ENCODE data around the gene NEURL1. TPM values are rescaled to one million over a fixed set of nuclear protein-coding genes. Genes with fewer than 3 reads are reported as not detected.

Gene NEURL1
- total and polyA plus RNA-seq, 9 donors, result 12.0 to 30.3 (median 19.3) TPM

DNA sequence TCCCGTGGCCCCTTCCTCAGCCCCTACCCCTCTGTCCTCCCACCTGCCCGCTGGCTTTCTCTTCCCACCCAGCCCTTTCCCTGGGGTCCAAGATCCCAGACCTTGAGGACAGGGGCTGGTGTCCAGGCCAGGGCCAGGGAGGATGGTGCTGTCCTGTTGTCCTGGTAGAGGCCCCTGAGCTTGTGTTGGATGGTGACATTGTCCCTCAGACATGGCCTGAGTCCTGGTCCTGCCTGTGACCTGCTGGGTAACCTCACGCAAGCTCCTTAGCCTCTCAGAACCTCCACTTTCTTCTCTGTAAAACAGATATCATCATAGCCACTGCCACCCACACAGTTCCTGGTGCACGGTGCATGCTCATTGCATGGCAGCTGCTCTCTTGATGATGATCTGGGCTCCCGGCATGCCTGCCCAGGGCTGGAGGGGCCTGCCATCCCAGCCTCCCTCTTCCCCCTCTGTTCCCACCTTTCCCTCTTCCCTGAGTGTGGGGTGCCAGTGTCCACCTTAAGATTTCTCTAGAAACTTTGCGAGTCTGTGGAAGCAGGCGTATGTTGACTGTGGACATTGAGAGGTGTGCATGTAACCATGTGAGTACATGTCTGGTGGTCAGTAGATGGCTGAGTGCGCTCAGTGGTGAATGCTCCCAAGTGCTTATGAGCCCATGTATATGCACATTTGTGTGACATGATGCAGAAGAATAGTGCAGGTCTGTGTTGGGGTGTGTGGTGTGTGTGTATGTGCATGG is 60.4 kb downstream of the NEURL1 start:
- no peak overlapping the region for H3K4me3 ChIP-seq (ENCODE audit: low read length)
- H3K9me3 ChIP-seq (replicated peaks; ENCODE audit: control insufficient read depth, low read depth, low read length), result no peaks in the 10 kb centered on the region
- H3K36me3 ChIP-seq (ENCODE audit: control insufficient read depth, insufficient read depth, low read length), result no peaks in the 10 kb centered on the region
- DNase-seq, result no peak
- H3K4me1 ChIP-seq (ENCODE audit: control insufficient read depth, insufficient read depth, low read length), result peaks cover 52% of the 10 kb centered on the region
- peaks cover 9% of the 10 kb centered on the region for H3K27me3 ChIP-seq (ENCODE audit: control insufficient read depth, insufficient read depth, low read length)
- 63% methylated on average over 7 of the region's 8 CpGs for WGBS (ENCODE audit: insufficient coverage)
- H3K27ac ChIP-seq (ENCODE audit: low read length), result no peak overlapping the region

DNA sequence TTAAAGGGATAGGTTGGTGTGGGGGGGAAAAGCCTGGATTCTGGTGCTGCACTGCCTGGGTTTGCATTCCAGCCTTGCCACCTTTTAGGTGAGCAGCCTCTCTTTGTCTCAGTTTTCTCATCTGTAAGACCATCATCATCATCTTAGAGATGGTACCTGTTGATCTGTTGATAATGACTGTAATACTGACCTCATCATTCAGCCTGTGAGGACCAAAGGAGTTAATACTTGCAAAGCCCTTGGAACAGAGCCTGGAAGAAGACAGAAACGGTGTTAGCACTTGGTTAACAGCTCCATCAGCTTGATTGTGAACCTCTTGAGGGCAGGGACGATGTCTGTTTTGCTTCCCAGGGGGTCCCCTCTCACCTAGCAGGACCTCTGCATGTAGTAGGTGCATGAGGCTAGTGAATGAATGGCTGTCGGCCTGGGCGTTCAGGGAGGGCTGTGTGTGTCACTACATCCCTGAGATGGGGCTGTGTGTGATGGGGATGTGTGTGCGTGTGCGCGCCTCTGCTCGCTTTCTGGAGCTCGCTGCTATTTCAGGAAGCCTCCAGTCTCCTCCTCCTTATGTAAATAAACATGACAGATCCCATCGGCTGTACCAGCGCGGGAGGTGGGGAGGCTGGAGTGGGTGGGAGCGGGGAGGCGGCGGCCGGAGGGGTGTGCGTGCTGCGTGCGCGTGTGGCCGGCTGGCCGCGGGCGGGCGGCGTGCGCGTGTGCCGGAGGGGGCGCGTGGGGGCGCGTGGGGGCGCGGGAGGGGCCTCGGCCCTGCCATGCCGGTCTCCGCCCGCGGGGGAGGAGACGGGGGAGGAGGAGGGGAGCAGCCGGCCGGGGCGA is 61.2 kb downstream of the NEURL1 start:
- 2% methylated on average over 35 of the region's 44 CpGs for WGBS (ENCODE audit: insufficient coverage)
- Histone ChIP-seq H3K27me3 (ENCODE audit: control insufficient read depth, insufficient read depth, low read length) (peaks cover 9% of the 10 kb centered on the region), H3K9me3 (replicated peaks; ENCODE audit: control insufficient read depth, low read depth, low read length) (no peaks in the 10 kb centered on the region), H3K4me1 (ENCODE audit: control insufficient read depth, insufficient read depth, low read length) (peaks cover 48% of the 10 kb centered on the region), H3K36me3 (ENCODE audit: control insufficient read depth, insufficient read depth, low read length) (no peaks in the 10 kb centered on the region), H3K4me3 (ENCODE audit: low read length) (peak overlapping the region; percentile 42), H3K27ac (ENCODE audit: low read length) (no peak overlapping the region)
- DNase-seq, result peak; percentile 86

DNA sequence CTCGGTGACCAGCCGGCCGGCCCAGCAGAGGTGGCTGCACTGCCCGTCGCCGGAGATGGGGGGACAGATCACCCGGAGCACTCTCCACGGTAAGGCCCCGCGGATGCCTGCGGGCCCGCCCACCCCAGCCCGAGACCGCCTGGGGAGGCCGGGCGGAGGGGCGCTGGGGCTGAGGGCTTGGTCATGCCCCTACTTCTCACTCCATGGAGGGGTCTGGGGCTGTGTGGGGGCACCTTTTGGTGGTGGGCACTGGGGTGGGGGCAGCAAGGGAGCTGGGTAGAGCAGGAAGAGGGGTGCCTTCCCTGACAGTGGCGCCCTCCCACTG is 61.8 kb downstream of the NEURL1 start:
- DNase-seq, result no peak
- H3K27ac ChIP-seq (ENCODE audit: low read length), result no peak overlapping the region
- WGBS (ENCODE audit: insufficient coverage), result 1% methylated on average over 8 of the region's 18 CpGs
- no peaks in the 10 kb centered on the region for H3K9me3 ChIP-seq (replicated peaks; ENCODE audit: control insufficient read depth, low read depth, low read length)
- peaks cover 9% of the 10 kb centered on the region for H3K27me3 ChIP-seq (ENCODE audit: control insufficient read depth, insufficient read depth, low read length)
- H3K36me3 ChIP-seq (ENCODE audit: control insufficient read depth, insufficient read depth, low read length), result no peaks in the 10 kb centered on the region
- peaks cover 42% of the 10 kb centered on the region for H3K4me1 ChIP-seq (ENCODE audit: control insufficient read depth, insufficient read depth, low read length)
- H3K4me3 ChIP-seq (ENCODE audit: low read length), result peak overlapping the region; percentile 42

DNA sequence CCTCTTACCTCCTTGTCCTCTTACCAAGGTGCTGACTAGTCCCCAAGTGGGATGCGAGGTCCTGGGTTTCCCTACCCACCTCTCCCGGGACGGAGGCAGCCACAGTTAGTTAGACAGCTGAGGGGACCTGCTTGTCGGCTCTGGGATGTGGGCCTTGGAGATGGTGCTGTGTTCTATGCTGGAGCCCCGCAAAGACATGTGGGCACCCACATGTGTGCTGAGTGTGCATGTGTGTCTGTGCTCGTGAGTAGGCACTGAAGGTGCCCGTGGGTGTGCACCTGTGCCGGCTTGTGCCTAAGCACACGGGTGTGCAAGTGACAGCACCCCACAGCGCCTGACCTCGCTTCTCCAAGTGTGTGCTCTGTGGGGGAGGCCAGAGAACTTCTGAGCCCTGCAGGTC is 62.2 kb downstream of the NEURL1 start:
- Histone ChIP-seq H3K27me3 (ENCODE audit: control insufficient read depth, insufficient read depth, low read length) (peaks cover 9% of the 10 kb centered on the region), H3K4me3 (ENCODE audit: low read length) (peak overlapping the region; percentile 42), H3K9me3 (replicated peaks; ENCODE audit: control insufficient read depth, low read depth, low read length) (no peaks in the 10 kb centered on the region), H3K27ac (ENCODE audit: low read length) (no peak overlapping the region), H3K4me1 (ENCODE audit: control insufficient read depth, insufficient read depth, low read length) (peaks cover 37% of the 10 kb centered on the region), H3K36me3 (ENCODE audit: control insufficient read depth, insufficient read depth, low read length) (no peaks in the 10 kb centered on the region)
- no peak for DNase-seq
- 70% methylated on average over 9 of the region's 11 CpGs for WGBS (ENCODE audit: insufficient coverage)

DNA sequence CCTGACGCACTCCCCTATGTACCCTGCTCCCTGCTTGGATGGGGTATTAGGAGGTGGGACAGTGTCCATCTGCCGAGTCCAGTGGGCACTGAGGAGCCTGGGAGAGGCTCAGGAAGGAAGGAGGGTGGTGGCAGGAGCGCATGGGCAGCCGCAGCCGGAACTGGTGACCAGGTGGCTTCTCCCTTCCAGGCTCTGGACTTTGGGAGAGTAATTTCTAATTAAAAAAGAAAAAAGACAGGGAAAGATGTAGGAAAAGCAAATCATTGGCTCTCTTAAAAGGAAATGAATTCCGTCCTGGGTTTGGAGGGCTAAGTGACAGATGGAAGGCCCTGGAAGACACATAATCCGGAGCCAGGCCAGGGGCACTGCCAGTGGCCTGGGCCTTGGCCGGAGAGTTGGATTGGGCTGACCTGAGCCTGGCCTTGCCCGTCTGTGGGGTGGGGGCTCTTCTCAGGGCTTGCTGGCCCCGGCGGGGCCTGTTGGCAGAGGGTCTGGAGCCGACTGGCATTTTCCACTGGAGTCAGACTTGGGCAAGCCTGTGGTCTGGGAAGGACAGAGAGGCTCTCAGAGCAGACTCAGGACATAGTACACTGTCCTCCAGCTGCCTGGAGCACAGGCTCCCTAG is 63.0 kb downstream of the NEURL1 start:
- H3K27ac ChIP-seq (ENCODE audit: low read length), result peak overlapping the region; percentile 53

DNA sequence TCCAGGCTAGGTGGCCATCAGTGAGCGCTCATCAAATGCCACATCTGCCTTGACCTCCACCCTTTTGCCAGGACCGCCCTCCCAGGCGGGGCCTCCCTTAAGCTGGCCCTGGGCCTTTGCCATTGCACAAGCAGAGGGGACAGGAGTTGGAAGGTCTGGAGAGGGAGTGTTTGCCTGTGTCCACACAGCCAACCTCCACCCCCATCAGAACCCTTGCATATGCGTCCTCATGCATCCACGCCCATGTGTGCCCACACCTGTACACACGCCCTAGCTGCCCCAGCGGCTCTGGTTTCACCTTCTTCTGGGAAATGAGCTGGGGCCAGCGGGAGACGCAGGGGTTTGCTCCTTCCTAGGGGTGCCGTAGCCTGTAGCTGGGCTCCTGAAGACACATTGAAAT is 64.0 kb downstream of the NEURL1 start:
- Histone ChIP-seq H3K4me3 (ENCODE audit: low read length) (no peak overlapping the region), H3K9me3 (replicated peaks; ENCODE audit: control insufficient read depth, low read depth, low read length) (peaks cover 2% of the 10 kb centered on the region), H3K27ac (ENCODE audit: low read length) (no peak overlapping the region), H3K36me3 (ENCODE audit: control insufficient read depth, insufficient read depth, low read length) (no peaks in the 10 kb centered on the region), H3K4me1 (ENCODE audit: control insufficient read depth, insufficient read depth, low read length) (peaks cover 31% of the 10 kb centered on the region), H3K27me3 (ENCODE audit: control insufficient read depth, insufficient read depth, low read length) (peaks cover 9% of the 10 kb centered on the region)
- DNase-seq, result no peak
- WGBS (ENCODE audit: insufficient coverage), result 86% methylated on average over 3 of the region's 10 CpGs

More for the DNA sequence above, 63.0 kb downstream of the NEURL1 start:
- H3K9me3 ChIP-seq (replicated peaks; ENCODE audit: control insufficient read depth, low read depth, low read length), result peaks cover 2% of the 10 kb centered on the region
- H3K36me3 ChIP-seq (ENCODE audit: control insufficient read depth, insufficient read depth, low read length), result no peaks in the 10 kb centered on the region
- WGBS (ENCODE audit: insufficient coverage), result 82% methylated on average over 12 of the region's 12 CpGs
- peaks cover 9% of the 10 kb centered on the region for H3K27me3 ChIP-seq (ENCODE audit: control insufficient read depth, insufficient read depth, low read length)
- peaks cover 37% of the 10 kb centered on the region for H3K4me1 ChIP-seq (ENCODE audit: control insufficient read depth, insufficient read depth, low read length)
- no peak for DNase-seq
- no peak overlapping the region for H3K4me3 ChIP-seq (ENCODE audit: low read length)

DNA sequence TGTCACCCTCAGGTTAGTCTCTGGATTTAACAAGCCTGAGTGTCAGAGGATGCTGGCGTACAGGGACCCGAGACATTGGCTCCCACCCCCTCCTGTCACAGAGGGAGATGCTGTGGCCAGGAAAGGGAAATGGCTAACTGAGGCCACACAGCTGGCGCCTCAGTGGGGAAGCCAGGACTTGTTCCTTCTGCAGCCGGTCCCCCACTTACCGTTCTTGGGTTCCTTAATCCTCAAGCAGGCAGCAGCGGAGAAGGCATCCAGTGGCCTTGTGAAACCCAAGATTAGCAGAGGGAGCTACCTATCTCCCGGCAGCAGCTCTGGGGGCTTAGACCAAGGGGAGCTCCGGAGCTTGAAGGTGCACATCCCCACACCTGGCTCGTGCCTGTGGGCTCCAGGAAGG is 65.4 kb downstream of the NEURL1 start:
- no peak for DNase-seq
- no peak overlapping the region for H3K4me3 ChIP-seq (ENCODE audit: low read length)
- H3K36me3 ChIP-seq (ENCODE audit: control insufficient read depth, insufficient read depth, low read length), result no peaks in the 10 kb centered on the region
- WGBS (ENCODE audit: insufficient coverage), result 50% methylated on average over 9 of the region's 9 CpGs
- H3K9me3 ChIP-seq (replicated peaks; ENCODE audit: control insufficient read depth, low read depth, low read length), result peaks cover 2% of the 10 kb centered on the region
- peaks cover 31% of the 10 kb centered on the region for H3K4me1 ChIP-seq (ENCODE audit: control insufficient read depth, insufficient read depth, low read length)
- H3K27ac ChIP-seq (ENCODE audit: low read length), result no peak overlapping the region
- H3K27me3 ChIP-seq (ENCODE audit: control insufficient read depth, insufficient read depth, low read length), result peaks cover 9% of the 10 kb centered on the region

DNA sequence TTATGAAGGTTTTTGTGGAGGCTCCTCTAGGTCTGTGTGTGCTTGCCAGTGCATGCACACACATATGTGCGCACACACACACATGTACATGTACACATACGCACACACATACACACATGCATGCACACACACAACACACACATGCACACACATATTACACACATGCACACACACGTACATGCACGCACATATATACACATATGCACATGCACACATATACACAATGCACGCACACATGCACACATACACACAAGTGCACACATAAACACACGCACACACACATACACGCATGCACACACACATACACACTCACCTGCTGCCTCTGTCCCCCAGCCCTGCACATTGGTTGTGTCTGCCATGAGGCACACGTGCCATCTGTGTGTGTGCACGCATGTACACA is 66.3 kb downstream of the NEURL1 start:
- Histone ChIP-seq H3K4me3 (ENCODE audit: low read length) (no peak overlapping the region), H3K27me3 (ENCODE audit: control insufficient read depth, insufficient read depth, low read length) (peaks cover 9% of the 10 kb centered on the region), H3K27ac (ENCODE audit: low read length) (no peak overlapping the region), H3K4me1 (ENCODE audit: control insufficient read depth, insufficient read depth, low read length) (peaks cover 36% of the 10 kb centered on the region), H3K36me3 (ENCODE audit: control insufficient read depth, insufficient read depth, low read length) (no peaks in the 10 kb centered on the region), H3K9me3 (replicated peaks; ENCODE audit: control insufficient read depth, low read depth, low read length) (peaks cover 2% of the 10 kb centered on the region)
- WGBS (ENCODE audit: insufficient coverage), result 79% methylated on average over 6 of the region's 9 CpGs
- no peak for DNase-seq

DNA sequence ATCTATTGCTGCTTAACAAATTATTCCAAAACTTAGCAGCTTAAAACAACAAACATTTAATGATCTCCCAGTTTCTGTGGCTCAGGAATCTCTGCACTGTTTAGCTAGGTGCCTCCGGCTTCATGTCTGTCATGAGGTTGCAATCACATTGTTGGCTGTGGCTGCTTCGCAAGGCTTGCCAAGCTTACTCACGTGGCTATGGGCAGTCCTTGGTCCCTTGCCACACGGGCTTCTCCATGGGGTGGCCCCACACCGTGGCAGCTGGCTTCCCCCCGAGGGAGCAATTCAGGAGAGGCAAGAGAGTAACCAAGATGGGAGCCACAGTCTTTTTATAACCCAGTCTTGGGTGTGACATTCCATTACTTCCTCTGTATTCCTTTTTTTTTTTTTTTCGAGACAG is 67.4 kb downstream of the NEURL1 start:
- H3K9me3 ChIP-seq (replicated peaks; ENCODE audit: control insufficient read depth, low read depth, low read length), result peaks cover 2% of the 10 kb centered on the region
- peaks cover 6% of the 10 kb centered on the region for H3K27me3 ChIP-seq (ENCODE audit: control insufficient read depth, insufficient read depth, low read length)
- WGBS (ENCODE audit: insufficient coverage), result 88% methylated on average over 6 of the region's 7 CpGs
- no peaks in the 10 kb centered on the region for H3K36me3 ChIP-seq (ENCODE audit: control insufficient read depth, insufficient read depth, low read length)
- H3K4me1 ChIP-seq (ENCODE audit: control insufficient read depth, insufficient read depth, low read length), result peaks cover 35% of the 10 kb centered on the region
- no peak overlapping the region for H3K4me3 ChIP-seq (ENCODE audit: low read length)
- H3K27ac ChIP-seq (ENCODE audit: low read length), result no peak overlapping the region
- DNase-seq, result no peak

DNA sequence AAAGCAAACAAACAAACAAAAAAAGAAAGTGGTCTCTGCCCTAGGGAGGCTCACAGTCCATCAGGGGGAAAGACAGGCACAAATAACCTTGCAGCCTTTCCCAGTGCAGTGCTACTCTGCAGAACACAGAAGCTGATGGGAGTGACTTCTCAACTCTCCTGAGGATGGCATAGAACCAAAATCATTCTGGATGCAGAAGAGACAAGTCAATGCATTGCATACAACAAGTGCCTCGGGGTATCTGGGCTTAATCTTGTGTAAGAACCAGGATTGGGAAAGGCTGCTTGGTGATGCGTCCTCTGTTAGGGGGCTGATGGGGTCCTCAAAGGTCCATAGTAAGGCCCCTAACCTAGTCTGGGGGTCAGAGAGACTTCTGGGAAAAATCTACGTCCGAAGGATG is 68.9 kb downstream of the NEURL1 start:
- Histone ChIP-seq H3K9me3 (replicated peaks; ENCODE audit: control insufficient read depth, low read depth, low read length) (peaks cover 2% of the 10 kb centered on the region), H3K4me3 (ENCODE audit: low read length) (no peak overlapping the region), H3K27me3 (ENCODE audit: control insufficient read depth, insufficient read depth, low read length) (no peaks in the 10 kb centered on the region), H3K4me1 (ENCODE audit: control insufficient read depth, insufficient read depth, low read length) (peaks cover 22% of the 10 kb centered on the region), H3K36me3 (ENCODE audit: control insufficient read depth, insufficient read depth, low read length) (no peaks in the 10 kb centered on the region), H3K27ac (ENCODE audit: low read length) (no peak overlapping the region)
- no peak for DNase-seq
- 48% methylated on average over 2 of the region's 4 CpGs for WGBS (ENCODE audit: insufficient coverage)
